HG03342 (cell line): ENCODE measurements around the gene SCAF1.

ENCODE experiments used
- ATAC-seq: cut with Tn5 transposase; IDR thresholded peaks from one replicate; pipeline ENCODE4 v1.9.1; 2021; ENCODE audit warnings: mild to moderate bottlenecking, moderate library complexity; ENCODE audit not compliant: unreplicated experiment

Gene SCAF1

GRCh38 chr19:49682274-49682673 lies 40.3 kb downstream of the SCAF1 start:
- ATAC-seq, result no peak

GRCh38 chr19:49683814-49684250 lies 41.8 kb downstream of the SCAF1 start:
- ATAC-seq, result no peak

GRCh38 chr19:49684251-49684982 lies 42.4 kb downstream of the SCAF1 start:
- ATAC-seq, result no peak

GRCh38 chr19:49684983-49685553 lies 43.1 kb downstream of the SCAF1 start:
- ATAC-seq, result no peak

- no peak for ATAC-seq
These were observed 43.9 kb downstream of the SCAF1 start for GRCh38 chr19:49685845-49686332.

- no peak for ATAC-seq
These were observed 44.6 kb downstream of the SCAF1 start for GRCh38 chr19:49686503-49687088.

- no peak for ATAC-seq
These were observed 45.1 kb downstream of the SCAF1 start for GRCh38 chr19:49687150-49687549.

- ATAC-seq, result no peak
These were observed 45.7 kb downstream of the SCAF1 start for GRCh38 chr19:49687566-49688316.

- no peak for ATAC-seq
These were observed 46.6 kb downstream of the SCAF1 start for GRCh38 chr19:49688531-49689132.

- ATAC-seq, result no peak
These were observed 47.4 kb downstream of the SCAF1 start, which contains the start of gene ADM5 for GRCh38 chr19:49689133-49690078. Gene ADM5, plus strand, starts transcription at chr19:49689594. Its CDS starts 244 bp downstream, at chr19:49689838.

- no peak for ATAC-seq
These were observed 48.2 kb downstream of the SCAF1 start for GRCh38 chr19:49690079-49690655.

GRCh38 chr19:49690656-49691242 lies 48.7 kb downstream of the SCAF1 start, which contains the start of gene CPT1C:
Gene CPT1C, plus strand, starts transcription at chr19:49691116. Its CDS starts 1,137 bp downstream, at chr19:49692253.
- no peak for ATAC-seq

- ATAC-seq, result no peak
These were observed 49.5 kb downstream of the SCAF1 start for GRCh38 chr19:49691243-49692146.

GRCh38 chr19:49692147-49692506 lies 50.1 kb downstream of the SCAF1 start:
- no peak for ATAC-seq

GRCh38 chr19:49696115-49696514 lies 54.1 kb downstream of the SCAF1 start:
- ATAC-seq, result no peak

- ATAC-seq, result no peak
These were observed 54.9 kb downstream of the SCAF1 start for GRCh38 chr19:49696865-49697264.

GRCh38 chr19:49699364-49699763 lies 57.4 kb downstream of the SCAF1 start:
- ATAC-seq, result no peak

GRCh38 chr19:49700563-49700962 lies 58.6 kb downstream of the SCAF1 start:
- no peak for ATAC-seq
